Panc1 (cell line): Measurements from ENCODE around the gene RNU7-1.

Experiments used
- POLR2AphosphoS5 ChIP-seq: IDR thresholded peaks from 2 replicates; pipeline ENCODE4 v1.6.1; 2012; ENCODE audit warnings: mild to moderate bottlenecking, low read depth, low read length, moderate library complexity
- SIN3A ChIP-seq: IDR thresholded peaks from 2 replicates; pipeline ENCODE4 v1.6.1; 2012; ENCODE audit warnings: low read depth, mild to moderate bottlenecking, low read length, moderate library complexity, borderline replicate concordance; ENCODE audit not compliant: insufficient read depth
- TCF7L2 ChIP-seq: IDR thresholded peaks from 2 replicates; pipeline ENCODE4 v1.6.1; 2011; ENCODE audit warnings: mild to moderate bottlenecking, low read depth, low read length, inconsistent platforms
- TF ChIP-seq, protein P1 (sequence below): fragments of 450-650 bp; IDR thresholded peaks from 2 replicates; pipeline ENCODE4 v1.5.1; 2017; ENCODE audit warnings: mild to moderate bottlenecking

DNA sequence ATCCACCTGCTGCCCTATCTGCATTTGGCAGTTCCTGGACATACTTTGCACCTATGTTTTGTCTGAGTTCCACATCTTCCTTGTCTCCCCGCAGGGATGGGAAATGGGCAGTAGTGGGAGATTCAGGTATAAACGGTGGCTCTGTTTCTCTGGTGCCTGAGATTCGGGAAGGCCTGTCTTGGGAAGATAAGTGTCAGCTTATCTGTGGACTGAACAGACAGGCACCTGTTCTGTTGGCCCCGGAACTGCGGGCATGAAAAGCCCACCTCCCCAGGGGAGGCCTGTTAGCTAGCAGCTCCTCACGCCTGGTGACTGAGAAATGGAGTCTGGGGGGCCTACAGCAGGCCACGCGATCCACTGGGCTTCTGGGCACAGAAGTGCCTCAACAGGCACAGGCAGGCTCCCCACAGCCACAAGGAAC lies 21.0 kb downstream of the RNU7-1 start:
- TF ChIP-seq, protein P1, sequence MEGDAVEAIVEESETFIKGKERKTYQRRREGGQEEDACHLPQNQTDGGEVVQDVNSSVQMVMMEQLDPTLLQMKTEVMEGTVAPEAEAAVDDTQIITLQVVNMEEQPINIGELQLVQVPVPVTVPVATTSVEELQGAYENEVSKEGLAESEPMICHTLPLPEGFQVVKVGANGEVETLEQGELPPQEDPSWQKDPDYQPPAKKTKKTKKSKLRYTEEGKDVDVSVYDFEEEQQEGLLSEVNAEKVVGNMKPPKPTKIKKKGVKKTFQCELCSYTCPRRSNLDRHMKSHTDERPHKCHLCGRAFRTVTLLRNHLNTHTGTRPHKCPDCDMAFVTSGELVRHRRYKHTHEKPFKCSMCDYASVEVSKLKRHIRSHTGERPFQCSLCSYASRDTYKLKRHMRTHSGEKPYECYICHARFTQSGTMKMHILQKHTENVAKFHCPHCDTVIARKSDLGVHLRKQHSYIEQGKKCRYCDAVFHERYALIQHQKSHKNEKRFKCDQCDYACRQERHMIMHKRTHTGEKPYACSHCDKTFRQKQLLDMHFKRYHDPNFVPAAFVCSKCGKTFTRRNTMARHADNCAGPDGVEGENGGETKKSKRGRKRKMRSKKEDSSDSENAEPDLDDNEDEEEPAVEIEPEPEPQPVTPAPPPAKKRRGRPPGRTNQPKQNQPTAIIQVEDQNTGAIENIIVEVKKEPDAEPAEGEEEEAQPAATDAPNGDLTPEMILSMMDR, result no peak
- TF ChIP-seq POLR2AphosphoS5, result no peak
- no peak for TF ChIP-seq TCF7L2
- TF ChIP-seq SIN3A, result no peak
